ENCODE measurements around the gene KCNAB1.

DNA sequence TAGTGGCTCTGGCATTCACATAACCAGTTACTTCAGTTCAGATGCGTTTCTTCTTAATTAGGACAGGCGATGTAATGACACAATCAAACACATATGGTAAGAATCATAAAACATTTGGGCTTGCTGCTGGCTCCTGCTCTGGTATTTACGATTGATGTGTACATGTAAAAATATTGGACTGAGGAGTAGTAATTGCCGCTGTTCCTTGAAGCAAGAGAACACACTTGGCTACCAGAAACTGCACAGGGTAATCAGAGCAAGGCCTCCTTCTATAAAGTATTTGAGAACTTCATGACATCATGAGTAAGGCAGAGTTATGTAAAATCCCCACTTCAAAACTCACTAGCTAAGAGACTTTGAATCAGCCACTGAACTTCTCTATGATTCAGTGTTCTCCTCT, 276.5 kb downstream of the KCNAB1 start:
- TF ChIP-seq, protein P1, sequence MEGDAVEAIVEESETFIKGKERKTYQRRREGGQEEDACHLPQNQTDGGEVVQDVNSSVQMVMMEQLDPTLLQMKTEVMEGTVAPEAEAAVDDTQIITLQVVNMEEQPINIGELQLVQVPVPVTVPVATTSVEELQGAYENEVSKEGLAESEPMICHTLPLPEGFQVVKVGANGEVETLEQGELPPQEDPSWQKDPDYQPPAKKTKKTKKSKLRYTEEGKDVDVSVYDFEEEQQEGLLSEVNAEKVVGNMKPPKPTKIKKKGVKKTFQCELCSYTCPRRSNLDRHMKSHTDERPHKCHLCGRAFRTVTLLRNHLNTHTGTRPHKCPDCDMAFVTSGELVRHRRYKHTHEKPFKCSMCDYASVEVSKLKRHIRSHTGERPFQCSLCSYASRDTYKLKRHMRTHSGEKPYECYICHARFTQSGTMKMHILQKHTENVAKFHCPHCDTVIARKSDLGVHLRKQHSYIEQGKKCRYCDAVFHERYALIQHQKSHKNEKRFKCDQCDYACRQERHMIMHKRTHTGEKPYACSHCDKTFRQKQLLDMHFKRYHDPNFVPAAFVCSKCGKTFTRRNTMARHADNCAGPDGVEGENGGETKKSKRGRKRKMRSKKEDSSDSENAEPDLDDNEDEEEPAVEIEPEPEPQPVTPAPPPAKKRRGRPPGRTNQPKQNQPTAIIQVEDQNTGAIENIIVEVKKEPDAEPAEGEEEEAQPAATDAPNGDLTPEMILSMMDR (IDR thresholded peaks at IDR 0.05), result no peak
- TF ChIP-seq EP300 (IDR thresholded peaks at IDR 0.05) (no peak), POLR2A (IDR thresholded peaks at IDR 0.05) (no peak)

All from tibial nerve (tissue), 4 donors.